Activated CD4-positive, alpha-beta T cell treated with anti-CD3 and anti-CD28 coated beads for 48 hours (primary cell): Measurements from ENCODE around the gene HNRNPUL2.
"Not testable (repeated sequence)": the region's sequence is repeated elsewhere in the genome, so short reads cannot be mapped to it uniquely, and the experiment has no call there.

Experiments used
- DNase-seq: peaks from one replicate; pipeline ENCODE4 v3.0.0-alpha.2; 2020

The HNRNPUL2 gene

GRCh38 chr11:62694455-62695167 lies 32.6 kb downstream of the HNRNPUL2 start:
- DNase-seq, result peak; percentile 81

- DNase-seq, result not testable (repeated sequence)
Measured at GRCh38 chr11:62693624-62694023, 33.6 kb downstream of the HNRNPUL2 start.

GRCh38 chr11:62689421-62690183 lies 37.7 kb downstream of the HNRNPUL2 start, which contains the start of gene LRRN4CL:
TSS of gene LRRN4CL (minus strand) at chr11:62689530. CDS start at chr11:62688508, 1,022 bp downstream.
- no peak for DNase-seq

- no peak for DNase-seq
Measured at GRCh38 chr11:62688491-62688890, 38.8 kb downstream of the HNRNPUL2 start.

GRCh38 chr11:62687508-62688396 lies 39.5 kb downstream of the HNRNPUL2 start:
- no peak for DNase-seq

- no peak for DNase-seq
Measured at GRCh38 chr11:62682518-62682917, 44.7 kb downstream of the HNRNPUL2 start.

GRCh38 chr11:62680825-62681240 lies 46.4 kb downstream of the HNRNPUL2 start:
- peak; percentile 60 for DNase-seq

GRCh38 chr11:62678770-62679696 lies 48.2 kb downstream of the HNRNPUL2 start, which contains the start of gene UBXN1:
TSS of gene UBXN1 (minus strand) at chr11:62679073. CDS start at chr11:62678923, 150 bp downstream.
- peak; percentile 93 for DNase-seq

GRCh38 chr11:62678433-62678769 lies 48.9 kb downstream of the HNRNPUL2 start:
- no peak for DNase-seq

GRCh38 chr11:62677714-62678113 lies 49.5 kb downstream of the HNRNPUL2 start:
- DNase-seq, result no peak

- no peak for DNase-seq
Measured at GRCh38 chr11:62677156-62677555, 50.1 kb downstream of the HNRNPUL2 start.

- no peak for DNase-seq
Measured at GRCh38 chr11:62676698-62677097, 50.6 kb downstream of the HNRNPUL2 start.

GRCh38 chr11:62675415-62675814 lies 51.8 kb downstream of the HNRNPUL2 start:
- not testable (repeated sequence) for DNase-seq

GRCh38 chr11:62673196-62673525 lies 54.1 kb downstream of the HNRNPUL2 start:
- DNase-seq, result no peak

- DNase-seq, result peak; percentile 82
Measured at GRCh38 chr11:62671608-62672389, 55.5 kb downstream of the HNRNPUL2 start, which contains the start of the genes LBHD1 and UQCC3. TSS of gene LBHD1 (minus strand) at chr11:62672267. CDS start at chr11:62670031, 2,236 bp downstream. TSS of gene UQCC3 (plus strand) at chr11:62671673. CDS start at chr11:62671746, 73 bp downstream.

GRCh38 chr11:62671236-62671607 lies 56.0 kb downstream of the HNRNPUL2 start:
- no peak for DNase-seq

GRCh38 chr11:62669420-62670161 lies 57.7 kb downstream of the HNRNPUL2 start:
- no peak for DNase-seq

GRCh38 chr11:62667460-62667859 lies 59.8 kb downstream of the HNRNPUL2 start:
- DNase-seq, result no peak

GRCh38 chr11:62666259-62666926 lies 60.9 kb downstream of the HNRNPUL2 start:
- DNase-seq, result no peak
